H1 (cell line): ENCODE data around the gene WDR43. TPM values are rescaled to one million over a fixed set of nuclear protein-coding genes. Genes with fewer than 3 reads are reported as not detected.

Experiments used
- CTCF ChIA-PET: fragments of 300-600 bp; sonication (Branson Sonifier 250); formaldehyde crosslinking; loops from one replicate; lab custom pipeline; 2021; ENCODE audit not compliant: partially characterized antibody; lab: Charles Lee
- POLR2A ChIA-PET: fragments of 300-600 bp; sonication (Branson Sonifier 250); formaldehyde crosslinking; loops from one replicate; lab custom pipeline; 2021; ENCODE audit warnings: inconsistent platforms; ENCODE audit not compliant: partially characterized antibody; lab: Charles Lee
- DNase-seq, 2 experiments: peaks; one replicate each; pipeline versions ENCODE4 v3.0.0 to v3.0.0-alpha.2; 2010 to 2022; ENCODE audit warnings: low spot score in 2 of 2, low read depth in 1 of 2, mixed read lengths in 1 of 2
- FAIRE-seq: peaks from 2 replicates; lab custom pipeline; 2011; peaks lifted over from hg19 to GRCh38; lab: Jason Lieb, UNC
- H2AFZ ChIP-seq: 2 replicates; pipeline ENCODE4 v1.8.1; 2012; ENCODE audit warnings: low read length, inconsistent platforms
- H2AK5ac ChIP-seq: 2 replicates; pipeline ENCODE4 v1.6.1; 2013; ENCODE audit warnings: low read depth, low read length
- H2BK120ac ChIP-seq: replicated peaks from 2 replicates; pipeline ENCODE3; 2013; ENCODE audit warnings: low read depth, low read length, inconsistent platforms
- H2BK12ac ChIP-seq: 2 replicates; pipeline ENCODE4 v1.6.1; 2013; ENCODE audit warnings: low read depth, low read length
- H2BK15ac ChIP-seq: 2 replicates; pipeline ENCODE4 v1.6.1; 2013; ENCODE audit warnings: low read length
- H2BK20ac ChIP-seq: 2 replicates; pipeline ENCODE4 v1.6.1; 2013; ENCODE audit warnings: low read length
- H2BK5ac ChIP-seq: 2 replicates; pipeline ENCODE4 v1.6.1; 2013; ENCODE audit warnings: low read depth, low read length
- H3K14ac ChIP-seq: 2 replicates; pipeline ENCODE4 v1.6.1; 2013; ENCODE audit warnings: inconsistent platforms; ENCODE audit not compliant: insufficient read length
- H3K18ac ChIP-seq: 2 replicates; pipeline ENCODE4 v1.6.1; 2013; ENCODE audit warnings: low read length; ENCODE audit errors: extremely low read depth
- H3K23ac ChIP-seq: 2 replicates; pipeline ENCODE4 v1.6.1; 2013; ENCODE audit warnings: inconsistent platforms; ENCODE audit not compliant: insufficient read length
- H3K23me2 ChIP-seq: 2 replicates; pipeline ENCODE4 v1.6.1; 2013; ENCODE audit warnings: low read depth, low read length
- H3K27ac ChIP-seq: 2 replicates; pipeline ENCODE4 v1.6.1; 2011; ENCODE audit warnings: low read depth, low read length, inconsistent platforms
- H3K27me3 ChIP-seq, 4 experiments: replicated peaks in 1 of 4; 1 replicate in 1 of 4; 2 replicates in 3 of 4; pipeline versions ENCODE4 v1.6.1 to v1.8.1; 2011 to 2013; ENCODE audit warnings: low read length in 3 of 4, mild to moderate bottlenecking in 3 of 4, inconsistent platforms in 2 of 4, mixed read lengths in 2 of 4, moderate library complexity in 1 of 4; ENCODE audit not compliant: control insufficient read depth in 3 of 4, insufficient read depth in 3 of 4; ENCODE audit errors: extremely low read depth in 1 of 4
- H3K36me3 ChIP-seq, 4 experiments: 2 replicates each; pipeline versions ENCODE4 v1.6.1 to v1.8.1; 2011 to 2013; ENCODE audit warnings: mild to moderate bottlenecking in 4 of 4, low read length in 3 of 4, moderate library complexity in 2 of 4, control low read depth in 1 of 4, inconsistent platforms in 1 of 4; ENCODE audit not compliant: insufficient read depth in 4 of 4, control insufficient read depth in 2 of 4
- H3K4ac ChIP-seq: replicated peaks from 2 replicates; pipeline ENCODE3; 2013; ENCODE audit warnings: low read length, low read depth, mixed read lengths, inconsistent platforms; ENCODE audit not compliant: insufficient read length
- H3K4me1 ChIP-seq, 4 experiments: replicated peaks in 1 of 4; 1 replicate in 1 of 4; 2 replicates in 3 of 4; pipeline versions ENCODE4 v1.6.1 to v1.8.1; 2011 to 2013; ENCODE audit warnings: low read length in 3 of 4, inconsistent platforms in 2 of 4, mixed read lengths in 1 of 4; ENCODE audit not compliant: insufficient read depth in 4 of 4, control insufficient read depth in 3 of 4
- H3K4me2 ChIP-seq, 2 experiments: 2 replicates each; pipeline versions ENCODE4 v1.6.1 to v1.8.1; 2011 to 2013; ENCODE audit warnings: low read depth in 2 of 2, low read length in 2 of 2, control low read depth in 1 of 2, inconsistent platforms in 1 of 2, mild to moderate bottlenecking in 1 of 2; ENCODE audit not compliant: insufficient read depth in 1 of 2
- H3K4me3 ChIP-seq, 4 experiments: fragments of 200-600, 300-600 bp in 1 of 4; sonication (generic), shearing (Covaris generic), sonication (Bioruptor Twin) in 1 of 4; 2 replicates each; pipeline versions ENCODE4 v1.5.1 to v1.8.1; 2011 to 2016; ENCODE audit warnings: low read length in 4 of 4, low read depth in 3 of 4, control low read depth in 2 of 4, inconsistent platforms in 2 of 4, mild to moderate bottlenecking in 2 of 4, mixed read lengths in 1 of 4, moderate library complexity in 1 of 4; ENCODE audit not compliant: insufficient read depth in 2 of 4; ENCODE audit errors: extremely low read depth in 1 of 4
- H3K56ac ChIP-seq: replicated peaks from 2 replicates; pipeline ENCODE3; 2013; ENCODE audit warnings: low read depth, mild to moderate bottlenecking, mixed read lengths, low read length, inconsistent platforms; ENCODE audit not compliant: insufficient read length
- H3K79me1 ChIP-seq: 2 replicates; pipeline ENCODE4 v1.6.1; 2013; ENCODE audit warnings: low read depth, low read length, control low read depth
- H3K79me2 ChIP-seq, 2 experiments: 2 replicates each; pipeline versions ENCODE4 v1.6.1 to v1.8.1; 2012 to 2013; ENCODE audit warnings: low read length in 2 of 2, mild to moderate bottlenecking in 2 of 2, inconsistent platforms in 1 of 2; ENCODE audit not compliant: insufficient read depth in 2 of 2, control insufficient read depth in 1 of 2
- H3K9ac ChIP-seq, 4 experiments: replicated peaks in 1 of 4; 1 replicate in 1 of 4; 2 replicates in 3 of 4; pipeline versions ENCODE4 v1.6.1 to v1.8.1; 2011 to 2013; ENCODE audit warnings: low read depth in 3 of 4, low read length in 3 of 4, control low read depth in 2 of 4, mild to moderate bottlenecking in 2 of 4, moderate library complexity in 2 of 4, inconsistent platforms in 1 of 4; ENCODE audit errors: extremely low read depth in 1 of 4
- H3K9me3 ChIP-seq, 2 experiments: 2 replicates each; pipeline versions ENCODE4 v1.6.1 to v1.8.1; 2012 to 2013; ENCODE audit warnings: mild to moderate bottlenecking in 2 of 2, moderate library complexity in 2 of 2, control low read depth in 1 of 2, inconsistent platforms in 1 of 2, low read depth in 1 of 2, low read length in 1 of 2, mixed read lengths in 1 of 2; ENCODE audit not compliant: insufficient read depth in 2 of 2
- H4K20me1 ChIP-seq, 2 experiments: replicated peaks in 1 of 2; 2 replicates each; pipeline versions ENCODE3 to v1.8.1; 2011 to 2013; ENCODE audit warnings: inconsistent platforms in 2 of 2, low read length in 2 of 2, mild to moderate bottlenecking in 1 of 2; ENCODE audit not compliant: insufficient read depth in 2 of 2, control insufficient read depth in 1 of 2
- H4K5ac ChIP-seq: 2 replicates; pipeline ENCODE4 v1.6.1; 2013; ENCODE audit warnings: low read length, low read depth, mixed read lengths, inconsistent platforms; ENCODE audit not compliant: insufficient read length
- H4K8ac ChIP-seq: 2 replicates; pipeline ENCODE4 v1.8.0; 2013; ENCODE audit warnings: mild to moderate bottlenecking, moderate library complexity, low read length, inconsistent platforms; ENCODE audit not compliant: insufficient read depth; ENCODE audit errors: extremely low read depth
- H4K91ac ChIP-seq: replicated peaks from 2 replicates; pipeline ENCODE3; 2013; ENCODE audit warnings: low read length, mixed read lengths, inconsistent platforms; ENCODE audit not compliant: insufficient read length
- GTF2F1 ChIP-seq: IDR thresholded peaks from 2 replicates; pipeline ENCODE4 v1.6.1; 2012; ENCODE audit warnings: low read depth, low read length, improper control_type of control experiment, borderline replicate concordance
- POLR2A ChIP-seq, 2 experiments: IDR thresholded peaks; 1 replicate in 1 of 2; 2 replicates in 1 of 2; pipeline ENCODE4 v1.6.1; 2011; ENCODE audit warnings: low read depth in 2 of 2, low read length in 2 of 2, mild to moderate bottlenecking in 2 of 2; ENCODE audit errors: control extremely low read depth in 1 of 2
- POLR2AphosphoS5 ChIP-seq: IDR thresholded peaks from 2 replicates; pipeline ENCODE4 v1.6.1; 2011; ENCODE audit warnings: low read depth, low read length
- SIN3A ChIP-seq, 2 experiments: IDR thresholded peaks in 1 of 2; conservative IDR thresholded peaks in 1 of 2; 2 replicates each; pipeline ENCODE4 v1.6.1; 2011 to 2012; ENCODE audit warnings: low read length in 2 of 2, improper control_type of control experiment in 1 of 2, low read depth in 1 of 2, mild to moderate bottlenecking in 1 of 2
- WGBS, 2 experiments: shearing (Covaris generic) in 1 of 2; methylation state at CpG; one replicate each; pipeline versions ENCODE4 v1.1.6 to v1.1.7; 2013 to 2015; ENCODE audit warnings: low lambda C conversion rate in 2 of 2, mixed read lengths in 2 of 2, inconsistent platforms in 1 of 2, low coverage in 1 of 2, missing lambda C conversion rate in 1 of 2; ENCODE audit not compliant: insufficient replicate concordance in 2 of 2, insufficient coverage in 1 of 2, insufficient read length in 1 of 2; ENCODE audit errors: extremely low coverage in 1 of 2, missing lambda C conversion rate in 1 of 2; 5-methylcytosine and 5-hydroxymethylcytosine counted together
- polyA plus RNA-seq, 7 experiments: library from polyadenylated mRNA; depleted of rRNA in 3 of 7; stranded (reverse) in 5 of 7; unstranded in 2 of 7; fragments of >200 nt in 5 of 7; fragments of 200-250 nt in 2 of 7; gene quantifications; 1 replicate in 5 of 7; 2 replicates in 1 of 7; 4 replicates in 1 of 7; pipeline versions ENCODE4 v1.2.1 to v1.2.3, GENCODE V29; 2011 to 2013; ENCODE audit warnings: missing spikeins in 2 of 7, mixed read lengths in 2 of 7
- total RNA-seq: library from RNA; stranded (reverse); fragmentation: NEBNext Ultra II Directional; extraction: Animal tissue kit (Norgen Biotek cat#: 25700); gene quantifications from 2 replicates; pipeline ENCODE4 v1.2.1, GENCODE V29; 2021

The WDR43 gene
- total and polyA plus RNA-seq, 2 of the 8 experiments (the other 6 are each of a cell fraction or from before 2014, with no cell fraction given) = 57.8 to 142 TPM

- POLR2A ChIA-PET = no interaction called here
Measured at GRCh38 chr2:28976584-28976983, 82.1 kb downstream of the WDR43 start.

More at GRCh38 chr2:28976584-28976983, 82.1 kb downstream of the WDR43 start:
- H4K8ac ChIP-seq = peak overlapping the region; percentile 22; the same call in 1 of the 2 replicates
- no peaks in the 10 kb centered on the region for H3K79me2 ChIP-seq
- H2AFZ ChIP-seq = no peak overlapping the region
- no peak overlapping the region for H2BK5ac ChIP-seq
- H3K4ac ChIP-seq = no peak overlapping the region
- no peak overlapping the region for H4K91ac ChIP-seq
- H3K9me3 ChIP-seq = no peaks in the 10 kb centered on the region
- no peaks in the 10 kb centered on the region for H3K23me2 ChIP-seq
- peaks cover 0 to 2% (median 0%) of the 10 kb centered on the region in 4 experiments; a peak in 2 of 7 replicates for H3K4me1 ChIP-seq
- H2BK12ac ChIP-seq = no peak overlapping the region
- no peak overlapping the region for H3K27ac ChIP-seq
- no peak for DNase-seq
- CTCF ChIA-PET = interaction anchor here (1.1 to 1.4 kb wide), 2 partner anchors 38 to 232 kb away, joined by 3 read pairs; no protein-coding TSS in a partner anchor
- no peak for FAIRE-seq
- no peaks in the 10 kb centered on the region for H4K20me1 ChIP-seq
- no peak overlapping the region for H2BK15ac ChIP-seq
- H3K9ac ChIP-seq = no peak overlapping the region
- H4K5ac ChIP-seq = no peak overlapping the region
- no peaks in the 10 kb centered on the region for H3K36me3 ChIP-seq
- H3K18ac ChIP-seq = no peak overlapping the region
- no peak overlapping the region for H2BK120ac ChIP-seq
- no peak overlapping the region for H3K14ac ChIP-seq
- no peak overlapping the region for H2AK5ac ChIP-seq
- TF ChIP-seq POLR2AphosphoS5 = no peak
- TF ChIP-seq GTF2F1 = no peak
- no peak for TF ChIP-seq POLR2A (IDR thresholded peaks at IDR 0.05; ENCODE audit: control extremely low read depth in 1 of 2, low read depth in 2 of 2, low read length in 2 of 2)
- no peak for TF ChIP-seq SIN3A (conservative IDR thresholded peaks at IDR 0.05 in 1 of 2, IDR thresholded peaks at IDR 0.05 in 1 of 2; ENCODE audit: low read depth in 1 of 2, low read length in 2 of 2)
- H3K56ac ChIP-seq = no peak overlapping the region
- no peak overlapping the region for H3K23ac ChIP-seq
- no peak overlapping the region for H2BK20ac ChIP-seq
- 75% methylated on average over 3 of the region's 3 CpGs; no CpG with 5 or more reads in 1 of the 2 experiments for WGBS, 2 experiments
- H3K4me3 ChIP-seq = no peak overlapping the region
- no peaks in the 10 kb centered on the region for H3K27me3 ChIP-seq
- no peaks in the 10 kb centered on the region for H3K79me1 ChIP-seq
- H3K4me2 ChIP-seq = no peak overlapping the region
